Ishikawa (cell line): Measurements from ENCODE around the gene MT3.

Experiments
- MAX ChIP-seq: IDR thresholded peaks from 2 replicates; pipeline ENCODE4 v1.6.1; 2012
- REST ChIP-seq: IDR thresholded peaks from 2 replicates; pipeline ENCODE4 v1.6.1; 2012; ENCODE audit warnings: low read depth, mild to moderate bottlenecking
- TAF1 ChIP-seq: IDR thresholded peaks from 2 replicates; pipeline ENCODE4 v1.6.1; 2012; ENCODE audit warnings: low read depth, mild to moderate bottlenecking
- YY1 ChIP-seq: IDR thresholded peaks from 2 replicates; pipeline ENCODE4 v1.6.1; 2012; ENCODE audit warnings: low read depth

GRCh38 chr16:56625943-56626654, 36.8 kb downstream of the MT3 start:
- TF ChIP-seq TAF1 (no peak), MAX (no peak), YY1 (no peak), REST (no peak)
